Endothelial cell (in vitro differentiated cells): ENCODE measurements around the gene SET. TPM values are rescaled to one million over a fixed set of nuclear protein-coding genes. Genes with fewer than 3 reads are reported as not detected.
"Not testable (repeated sequence)": the region's sequence is repeated elsewhere in the genome, so short reads cannot be mapped to it uniquely, and the experiment has no call there.

Experiments used
- DNase-seq: peaks from one replicate; pipeline ENCODE4 v3.0.0; 2021; ENCODE audit warnings: low spot score
- H3K27ac Mint-ChIP-seq: one replicate; pipeline ENCODE4 v1.8.0; 2021; ENCODE audit warnings: mixed read lengths, inconsistent platforms; ENCODE audit not compliant: unreplicated experiment
- H3K27me3 Mint-ChIP-seq: one replicate; pipeline ENCODE4 v1.8.0; 2021; ENCODE audit warnings: mild to moderate bottlenecking, moderate library complexity, mixed read lengths, inconsistent platforms; ENCODE audit not compliant: unreplicated experiment
- H3K36me3 Mint-ChIP-seq: one replicate; pipeline ENCODE4 v1.8.0; 2021; ENCODE audit warnings: mild to moderate bottlenecking, low read depth, mixed read lengths, inconsistent platforms; ENCODE audit not compliant: unreplicated experiment
- H3K4me1 Mint-ChIP-seq: one replicate; pipeline ENCODE4 v1.8.0; 2021; ENCODE audit warnings: mild to moderate bottlenecking, mixed read lengths, inconsistent platforms; ENCODE audit not compliant: unreplicated experiment
- H3K4me3 Mint-ChIP-seq: one replicate; pipeline ENCODE4 v1.8.0; 2021; ENCODE audit warnings: mild to moderate bottlenecking, mixed read lengths, inconsistent platforms; ENCODE audit not compliant: unreplicated experiment
- H3K9me3 Mint-ChIP-seq: one replicate; pipeline ENCODE4 v1.8.0; 2021; ENCODE audit warnings: mixed read lengths, inconsistent platforms; ENCODE audit not compliant: unreplicated experiment
- CTCF ChIP-seq: fragments of 200-600 bp; sonication (generic); IDR thresholded peaks from one replicate; pipeline ENCODE4 v1.5.0; 2021; ENCODE audit warnings: antibody characterized with exemption; ENCODE audit not compliant: unreplicated experiment
- long read RNA-seq: library from polyadenylated mRNA; unstranded; transcript quantifications from one replicate; pipeline ENCODE4 v2.0.0, GENCODE V29; 2020; ENCODE audit not compliant: unreplicated experiment
- total RNA-seq: library from RNA; stranded (reverse); fragmentation: NEBNext Ultra II Directional; extraction: Animal tissue kit (Norgen Biotek cat#: 25700); gene quantifications from one replicate; pipeline ENCODE4 v1.2.1, GENCODE V29; 2021; ENCODE audit not compliant: unreplicated experiment

Gene SET
- 420 TPM for total RNA-seq
- long read RNA-seq, transcript SET-201 (8 exons, 2,915 nt): major isoform, 12 of 163 reads
- long read RNA-seq, transcript SET-204 (8 exons, 2,850 nt): minor isoform, 10 of 163 reads
- long read RNA-seq, partial matches to known transcripts: 16 of 163 reads
- long read RNA-seq, other reads (novel, unspliced or antisense): 124 of 163 reads

- H3K9me3 Mint-ChIP-seq: no peaks in the 10 kb centered on the region
- peak within 1 kb of the TSS; percentile 94 for H3K4me3 Mint-ChIP-seq
- H3K27me3 Mint-ChIP-seq: peaks cover 9% of the 10 kb centered on the region
- no peak for TF ChIP-seq CTCF
- peaks cover 41% of the 10 kb centered on the region for H3K4me1 Mint-ChIP-seq
- H3K36me3 Mint-ChIP-seq: peaks cover 21% of the 10 kb centered on the region
- DNase-seq: peak; percentile 96
- H3K27ac Mint-ChIP-seq: peak within 1 kb of the TSS; percentile 92
Measured at GRCh38 chr9:128688501-128689292, at the start of gene SET. TSS of gene SET (plus strand) at chr9:128689222. CDS start at chr9:128689583, 361 bp downstream.

GRCh38 chr9:128640603-128641002 lies 48.4 kb upstream of the SET start:
- H3K4me1 Mint-ChIP-seq: peaks cover 6% of the 10 kb centered on the region
- no peak for DNase-seq
- no peak for TF ChIP-seq CTCF
- no peaks in the 10 kb centered on the region for H3K9me3 Mint-ChIP-seq
- peaks cover 6% of the 10 kb centered on the region for H3K27me3 Mint-ChIP-seq
- H3K36me3 Mint-ChIP-seq: peaks cover 9% of the 10 kb centered on the region
- no peak overlapping the region for H3K27ac Mint-ChIP-seq
- H3K4me3 Mint-ChIP-seq: no peak overlapping the region

GRCh38 chr9:128642675-128643245 lies 46.3 kb upstream of the SET start:
- Mint-ChIP-seq H3K9me3 (no peaks in the 10 kb centered on the region), H3K4me1 (peaks cover 6% of the 10 kb centered on the region), H3K4me3 (peak overlapping the region; percentile 60), H3K27ac (peak overlapping the region; percentile 75), H3K27me3 (peaks cover 6% of the 10 kb centered on the region), H3K36me3 (peaks cover 9% of the 10 kb centered on the region)
- TF ChIP-seq CTCF: no peak
- no peak for DNase-seq

GRCh38 chr9:128643519-128644300 lies 45.3 kb upstream of the SET start:
- DNase-seq: no peak
- Mint-ChIP-seq H3K4me3 (no peak overlapping the region), H3K36me3 (peaks cover 6% of the 10 kb centered on the region), H3K4me1 (peaks cover 6% of the 10 kb centered on the region), H3K27me3 (peaks cover 5% of the 10 kb centered on the region), H3K9me3 (no peaks in the 10 kb centered on the region), H3K27ac (peak overlapping the region; percentile 30)
- TF ChIP-seq CTCF: no peak

GRCh38 chr9:128648206-128648605 lies 40.8 kb upstream of the SET start:
- DNase-seq: peak; percentile 70
- not testable (repeated sequence) for H3K4me1 Mint-ChIP-seq, H3K9me3 Mint-ChIP-seq, H3K27me3 Mint-ChIP-seq, H3K27ac Mint-ChIP-seq, H3K36me3 Mint-ChIP-seq, H3K4me3 Mint-ChIP-seq
